HG03520 (cell line): ENCODE measurements around the gene ADAM29.
"Not testable (repeated sequence)": the region's sequence is repeated elsewhere in the genome, so short reads cannot be mapped to it uniquely, and the experiment has no call there.

Experiments used
- ATAC-seq: cut with Tn5 transposase; IDR thresholded peaks from one replicate; pipeline ENCODE4 v1.9.1; 2021; ENCODE audit warnings: mild to moderate bottlenecking, moderate library complexity; ENCODE audit not compliant: unreplicated experiment

Gene ADAM29

GRCh38 chr4:174946246-174946645, 28.1 kb downstream of the ADAM29 start:
- ATAC-seq, result no peak

- no peak for ATAC-seq
Observed at GRCh38 chr4:174948826-174949225, 30.7 kb downstream of the ADAM29 start.

- no peak for ATAC-seq
Observed at GRCh38 chr4:174972911-174973310, 54.8 kb downstream of the ADAM29 start.

- ATAC-seq, result no peak
Observed at GRCh38 chr4:174973336-174973735, 55.2 kb downstream of the ADAM29 start.

- ATAC-seq, result no peak
Observed at GRCh38 chr4:174983128-174983750, 65.1 kb downstream of the ADAM29 start.

- ATAC-seq, result not testable (repeated sequence)
Observed at GRCh38 chr4:174983870-174984269, 65.7 kb downstream of the ADAM29 start.

- ATAC-seq, result no peak
Observed at GRCh38 chr4:174989791-174990190, 71.6 kb downstream of the ADAM29 start.

GRCh38 chr4:174993916-174994315, 75.8 kb downstream of the ADAM29 start:
- no peak for ATAC-seq

GRCh38 chr4:174996079-174996478, 77.9 kb downstream of the ADAM29 start:
- ATAC-seq, result no peak

GRCh38 chr4:174999407-174999806, 81.2 kb downstream of the ADAM29 start:
- no peak for ATAC-seq

- no peak for ATAC-seq
Observed at GRCh38 chr4:175017751-175018150, 99.6 kb downstream of the ADAM29 start.

GRCh38 chr4:175019447-175019846, 101.3 kb downstream of the ADAM29 start:
- not testable (repeated sequence) for ATAC-seq
